GM23338 (cell line): Measurements from ENCODE around the gene EVX1. TPM values are rescaled to one million over a fixed set of nuclear protein-coding genes. Genes with fewer than 3 reads are reported as not detected.

ENCODE experiments used
- ATAC-seq: fragments of 200-7000 bp; cut with Tn5 transposase; 3 replicates; pipeline ENCODE4 v1.9.1; 2020
- DNase-seq: peaks from one replicate; pipeline ENCODE4 v3.0.0-alpha.2; 2015; ENCODE audit warnings: low spot score
- H2AFZ ChIP-seq: fragments of 200-600 bp; sonication (generic); 2 replicates; pipeline ENCODE4 v1.8.0; 2016; ENCODE audit warnings: antibody characterized with exemption, mild to moderate bottlenecking, moderate library complexity
- H3F3A ChIP-seq: fragments of 200-600 bp; sonication (generic); replicated peaks from 2 replicates; pipeline ENCODE4 v1.8.0; 2017; ENCODE audit warnings: antibody characterized with exemption, mixed run types, low read depth
- H3K27ac ChIP-seq: fragments of 200-600 bp; sonication (generic); 2 replicates; pipeline ENCODE4 v1.6.1; 2016; ENCODE audit warnings: low read depth
- H3K27me3 ChIP-seq: fragments of 200-600 bp; sonication (generic); 2 replicates; pipeline ENCODE4 v1.8.0; 2016; ENCODE audit warnings: mild to moderate bottlenecking, mixed run types, moderate library complexity; ENCODE audit not compliant: insufficient read depth
- H3K36me3 ChIP-seq: fragments of 200-600 bp; sonication (generic); 2 replicates; pipeline ENCODE4 v1.8.0; 2016; ENCODE audit warnings: mild to moderate bottlenecking; ENCODE audit not compliant: insufficient read depth
- H3K4me1 ChIP-seq: fragments of 200-600 bp; sonication (generic); 2 replicates; pipeline ENCODE4 v1.8.0; 2016; ENCODE audit warnings: mild to moderate bottlenecking, moderate library complexity; ENCODE audit not compliant: insufficient read depth
- H3K4me2 ChIP-seq: fragments of 200-600 bp; sonication (generic); 2 replicates; pipeline ENCODE4 v1.7.1; 2017; ENCODE audit warnings: mixed run types
- H3K4me3 ChIP-seq: fragments of 200-600 bp; sonication (generic); 2 replicates; pipeline ENCODE4 v1.6.1; 2016; ENCODE audit warnings: mixed run types
- H3K79me2 ChIP-seq: fragments of 200-600 bp; sonication (generic); replicated peaks from 2 replicates; pipeline ENCODE4 v1.8.0; 2017; ENCODE audit warnings: mild to moderate bottlenecking; ENCODE audit not compliant: insufficient read depth
- H3K9me2 ChIP-seq: fragments of 200-600 bp; sonication (generic); 2 replicates; pipeline ENCODE4 v1.8.0; 2017; ENCODE audit not compliant: insufficient read depth
- H4K20me1 ChIP-seq: fragments of 200-600 bp; sonication (generic); replicated peaks from 2 replicates; pipeline ENCODE4 v1.8.0; 2017; ENCODE audit warnings: mild to moderate bottlenecking; ENCODE audit not compliant: insufficient read depth
- H3K27ac Mint-ChIP-seq: 2 replicates; pipeline ENCODE4 v1.8.0; 2020; ENCODE audit warnings: inconsistent platforms, mild to moderate bottlenecking, moderate library complexity, mixed read lengths
- H3K27me3 Mint-ChIP-seq: 3 replicates; pipeline ENCODE4 v1.8.0; 2022; ENCODE audit warnings: low read depth, mild to moderate bottlenecking, moderate library complexity, mixed read lengths, inconsistent platforms; ENCODE audit not compliant: insufficient read depth, poor library complexity
- H3K36me3 Mint-ChIP-seq: 3 replicates; pipeline ENCODE4 v1.8.0; 2021; ENCODE audit warnings: low read depth, mild to moderate bottlenecking, inconsistent platforms, moderate library complexity, mixed read lengths
- H3K4me1 Mint-ChIP-seq: 3 replicates; pipeline ENCODE4 v1.8.0; 2020; ENCODE audit warnings: mild to moderate bottlenecking, inconsistent platforms, mixed read lengths
- H3K4me3 Mint-ChIP-seq: 3 replicates; pipeline ENCODE4 v1.8.0; 2021; ENCODE audit warnings: moderate library complexity, mild to moderate bottlenecking, inconsistent platforms, mixed read lengths
- H3K9me3 Mint-ChIP-seq: 3 replicates; pipeline ENCODE4 v1.8.0; 2020; ENCODE audit warnings: moderate library complexity, mild to moderate bottlenecking, inconsistent platforms, mixed read lengths
- CREB1 ChIP-seq: fragments of 250-450 bp; sonication (Bioruptor Pico); IDR thresholded peaks from 2 replicates; pipeline ENCODE4 v1.5.0; 2020; ENCODE audit warnings: low read depth, mild to moderate bottlenecking, moderate library complexity
- EZH2 ChIP-seq: fragments of 200-600 bp; sonication (generic); IDR thresholded peaks from one replicate; pipeline ENCODE4 v1.8.0; 2017; ENCODE audit warnings: antibody characterized with exemption, mild to moderate bottlenecking, low read depth; ENCODE audit not compliant: unreplicated experiment
- EZH2phosphoT487 ChIP-seq: fragments of 200-600 bp; sonication (generic); IDR thresholded peaks from one replicate; pipeline ENCODE4 v1.8.1; 2018; ENCODE audit warnings: antibody characterized with exemption; ENCODE audit not compliant: unreplicated experiment
- JUNB ChIP-seq: IDR thresholded peaks from one replicate; pipeline ENCODE4 v1.6.1; 2016; ENCODE audit warnings: antibody characterized with exemption; ENCODE audit not compliant: unreplicated experiment
- POLR2AphosphoS5 ChIP-seq: IDR thresholded peaks from 2 replicates; pipeline ENCODE4 v1.6.1; 2016; ENCODE audit warnings: antibody characterized with exemption, low read depth
- STAT1 ChIP-seq: IDR thresholded peaks from one replicate; pipeline ENCODE4 v1.6.1; 2016; ENCODE audit warnings: antibody characterized with exemption; ENCODE audit not compliant: unreplicated experiment
- ZNF114 ChIP-seq: fragments of 250-450 bp; sonication (Bioruptor Pico); IDR thresholded peaks from 2 replicates; pipeline ENCODE4 v1.5.0; 2020; ENCODE audit warnings: mild to moderate bottlenecking, moderate library complexity
- polyA plus RNA-seq: library from polyadenylated mRNA; unstranded; fragments of >200 nt; fragmentation: Nextera tagmentation; extraction: Ambion mirVana; gene quantifications from 2 replicates; pipeline ENCODE4 v1.2.1, GENCODE V29; 2016
- total RNA-seq: library from RNA; depleted of rRNA; stranded (reverse); fragments of >200 nt; shearing (Covaris generic); gene quantifications from 2 replicates; pipeline ENCODE4 v1.2.3, GENCODE V29; 2014
- TF ChIP-seq, protein P1 (sequence below): IDR thresholded peaks from 2 replicates; pipeline ENCODE4 v1.6.1; 2016; ENCODE audit warnings: antibody characterized with exemption
- TF ChIP-seq, protein P2 (sequence below), 2 experiments: fragments of 200-600 bp in 1 of 2; sonication (generic) in 1 of 2; conservative IDR thresholded peaks; 2 replicates each; pipeline versions ENCODE4 v1.5.1 to v1.6.1; 2016 to 2017; ENCODE audit warnings: antibody characterized with exemption in 2 of 2, low read depth in 2 of 2, mild to moderate bottlenecking in 2 of 2, moderate library complexity in 1 of 2
- TF ChIP-seq, protein P3 (sequence below): IDR thresholded peaks from one replicate; pipeline ENCODE4 v1.6.1; 2018; ENCODE audit warnings: antibody characterized with exemption; ENCODE audit not compliant: unreplicated experiment

EVX1 gene
- total and polyA plus RNA-seq, 2 experiments from 2014 or later, result not detected

DNA sequence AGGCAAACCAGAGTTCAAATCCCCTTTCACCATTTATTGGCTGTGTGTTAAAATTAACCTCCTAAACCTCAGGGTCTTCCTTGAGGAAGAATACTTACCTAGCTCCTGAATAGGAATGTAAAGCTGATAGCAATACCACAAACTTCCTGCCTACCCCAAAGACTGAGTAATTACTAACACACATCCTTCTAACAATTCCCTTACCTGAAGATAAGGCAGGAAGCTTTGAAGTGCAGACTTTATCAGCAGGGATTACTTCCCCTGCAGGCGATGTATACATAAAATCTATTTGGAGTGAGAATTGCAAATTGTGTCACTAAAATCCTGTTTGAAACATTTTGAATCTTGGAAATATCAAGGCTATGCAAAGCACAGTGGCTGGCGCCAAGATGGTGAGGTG, 21.2 kb downstream of the EVX1 start:
- Mint-ChIP-seq H3K27ac (no peak overlapping the region), H3K4me3 (no peak overlapping the region), H3K27me3 (peaks cover 10% of the 10 kb centered on the region), H3K4me1 (peaks cover 8% of the 10 kb centered on the region), H3K36me3 (no peaks in the 10 kb centered on the region), H3K9me3 (no peaks in the 10 kb centered on the region; the same call in 2 of the 3 replicates)
- Histone ChIP-seq H3K79me2 (no peaks in the 10 kb centered on the region), H3K9me2 (no peaks in the 10 kb centered on the region), H4K20me1 (no peaks in the 10 kb centered on the region), H3K36me3 (no peaks in the 10 kb centered on the region), H3K4me2 (no peak overlapping the region), H3K4me1 (no peaks in the 10 kb centered on the region), H2AFZ (no peak overlapping the region), H3K27me3 (peaks cover 16% of the 10 kb centered on the region; the same call in 1 of the 2 replicates), H3F3A (no peaks in the 10 kb centered on the region; the same call in 1 of the 2 replicates), H3K4me3 (no peak overlapping the region), H3K27ac (no peak overlapping the region)
- TF ChIP-seq EZH2 (no peak), POLR2AphosphoS5 (no peak), ZNF114 (CRISPR knock-in tag) (no peak), CREB1 (CRISPR knock-in tag) (no peak), STAT1 (no peak), EZH2phosphoT487 (no peak)
- TF ChIP-seq, protein P1, sequence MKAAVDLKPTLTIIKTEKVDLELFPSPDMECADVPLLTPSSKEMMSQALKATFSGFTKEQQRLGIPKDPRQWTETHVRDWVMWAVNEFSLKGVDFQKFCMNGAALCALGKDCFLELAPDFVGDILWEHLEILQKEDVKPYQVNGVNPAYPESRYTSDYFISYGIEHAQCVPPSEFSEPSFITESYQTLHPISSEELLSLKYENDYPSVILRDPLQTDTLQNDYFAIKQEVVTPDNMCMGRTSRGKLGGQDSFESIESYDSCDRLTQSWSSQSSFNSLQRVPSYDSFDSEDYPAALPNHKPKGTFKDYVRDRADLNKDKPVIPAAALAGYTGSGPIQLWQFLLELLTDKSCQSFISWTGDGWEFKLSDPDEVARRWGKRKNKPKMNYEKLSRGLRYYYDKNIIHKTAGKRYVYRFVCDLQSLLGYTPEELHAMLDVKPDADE, result no peak
- TF ChIP-seq, protein P2, sequence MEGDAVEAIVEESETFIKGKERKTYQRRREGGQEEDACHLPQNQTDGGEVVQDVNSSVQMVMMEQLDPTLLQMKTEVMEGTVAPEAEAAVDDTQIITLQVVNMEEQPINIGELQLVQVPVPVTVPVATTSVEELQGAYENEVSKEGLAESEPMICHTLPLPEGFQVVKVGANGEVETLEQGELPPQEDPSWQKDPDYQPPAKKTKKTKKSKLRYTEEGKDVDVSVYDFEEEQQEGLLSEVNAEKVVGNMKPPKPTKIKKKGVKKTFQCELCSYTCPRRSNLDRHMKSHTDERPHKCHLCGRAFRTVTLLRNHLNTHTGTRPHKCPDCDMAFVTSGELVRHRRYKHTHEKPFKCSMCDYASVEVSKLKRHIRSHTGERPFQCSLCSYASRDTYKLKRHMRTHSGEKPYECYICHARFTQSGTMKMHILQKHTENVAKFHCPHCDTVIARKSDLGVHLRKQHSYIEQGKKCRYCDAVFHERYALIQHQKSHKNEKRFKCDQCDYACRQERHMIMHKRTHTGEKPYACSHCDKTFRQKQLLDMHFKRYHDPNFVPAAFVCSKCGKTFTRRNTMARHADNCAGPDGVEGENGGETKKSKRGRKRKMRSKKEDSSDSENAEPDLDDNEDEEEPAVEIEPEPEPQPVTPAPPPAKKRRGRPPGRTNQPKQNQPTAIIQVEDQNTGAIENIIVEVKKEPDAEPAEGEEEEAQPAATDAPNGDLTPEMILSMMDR (conservative IDR thresholded peaks at IDR 0.05; ENCODE audit: low read depth in 2 of 2), result no peak
- TF ChIP-seq, protein P3, sequence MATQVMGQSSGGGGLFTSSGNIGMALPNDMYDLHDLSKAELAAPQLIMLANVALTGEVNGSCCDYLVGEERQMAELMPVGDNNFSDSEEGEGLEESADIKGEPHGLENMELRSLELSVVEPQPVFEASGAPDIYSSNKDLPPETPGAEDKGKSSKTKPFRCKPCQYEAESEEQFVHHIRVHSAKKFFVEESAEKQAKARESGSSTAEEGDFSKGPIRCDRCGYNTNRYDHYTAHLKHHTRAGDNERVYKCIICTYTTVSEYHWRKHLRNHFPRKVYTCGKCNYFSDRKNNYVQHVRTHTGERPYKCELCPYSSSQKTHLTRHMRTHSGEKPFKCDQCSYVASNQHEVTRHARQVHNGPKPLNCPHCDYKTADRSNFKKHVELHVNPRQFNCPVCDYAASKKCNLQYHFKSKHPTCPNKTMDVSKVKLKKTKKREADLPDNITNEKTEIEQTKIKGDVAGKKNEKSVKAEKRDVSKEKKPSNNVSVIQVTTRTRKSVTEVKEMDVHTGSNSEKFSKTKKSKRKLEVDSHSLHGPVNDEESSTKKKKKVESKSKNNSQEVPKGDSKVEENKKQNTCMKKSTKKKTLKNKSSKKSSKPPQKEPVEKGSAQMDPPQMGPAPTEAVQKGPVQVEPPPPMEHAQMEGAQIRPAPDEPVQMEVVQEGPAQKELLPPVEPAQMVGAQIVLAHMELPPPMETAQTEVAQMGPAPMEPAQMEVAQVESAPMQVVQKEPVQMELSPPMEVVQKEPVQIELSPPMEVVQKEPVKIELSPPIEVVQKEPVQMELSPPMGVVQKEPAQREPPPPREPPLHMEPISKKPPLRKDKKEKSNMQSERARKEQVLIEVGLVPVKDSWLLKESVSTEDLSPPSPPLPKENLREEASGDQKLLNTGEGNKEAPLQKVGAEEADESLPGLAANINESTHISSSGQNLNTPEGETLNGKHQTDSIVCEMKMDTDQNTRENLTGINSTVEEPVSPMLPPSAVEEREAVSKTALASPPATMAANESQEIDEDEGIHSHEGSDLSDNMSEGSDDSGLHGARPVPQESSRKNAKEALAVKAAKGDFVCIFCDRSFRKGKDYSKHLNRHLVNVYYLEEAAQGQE, result no peak
- ATAC-seq (no peak), DNase-seq (no peak)

DNA sequence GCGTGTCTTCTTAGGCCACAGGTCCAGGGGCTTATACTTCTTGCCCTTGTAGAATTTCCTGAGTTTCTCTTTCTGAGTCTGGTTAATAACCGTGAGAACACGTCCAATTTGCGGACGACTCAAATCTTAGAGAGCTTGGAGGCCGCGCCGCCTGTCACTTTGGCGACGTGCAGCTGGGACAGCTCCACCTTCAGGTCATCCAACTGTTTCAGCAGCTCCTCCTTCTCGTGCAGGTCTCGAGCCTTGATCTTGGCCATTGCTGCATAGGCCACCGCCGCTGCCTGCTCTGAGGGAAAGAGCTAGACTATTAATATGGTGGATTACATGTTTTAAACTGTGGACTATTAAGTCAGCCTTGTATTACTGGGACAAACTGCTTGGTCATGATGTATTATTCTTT, 26.9 kb downstream of the EVX1 start:
- no peaks in the 10 kb centered on the region for H3K27me3 ChIP-seq
- H3K4me2 ChIP-seq, result no peak overlapping the region
- H3K4me1 ChIP-seq, result no peaks in the 10 kb centered on the region
- Mint-ChIP-seq H3K4me3 (no peak overlapping the region), H3K4me1 (peaks cover 4% of the 10 kb centered on the region; the same call in 2 of the 3 replicates), H3K27me3 (peaks cover 8% of the 10 kb centered on the region), H3K9me3 (peaks cover 21% of the 10 kb centered on the region), H3K27ac (no peak overlapping the region), H3K36me3 (peaks cover 12% of the 10 kb centered on the region)
- no peaks in the 10 kb centered on the region for H4K20me1 ChIP-seq
- no peaks in the 10 kb centered on the region for H3K79me2 ChIP-seq
- H3K27ac ChIP-seq, result no peak overlapping the region
- DNase-seq (peak; percentile 64), ATAC-seq (peak; percentile 70; the same call in 2 of the 3 replicates)
- H3K36me3 ChIP-seq, result 0 out of 2 replicates have a peak, but pooled peaks cover 5% of the 10 kb centered on the region
- no peaks in the 10 kb centered on the region for H3F3A ChIP-seq
- no peak overlapping the region for H3K4me3 ChIP-seq
- peak overlapping the region; percentile 73; the same call in 1 of the 2 replicates for H2AFZ ChIP-seq
- no peaks in the 10 kb centered on the region for H3K9me2 ChIP-seq
- no peak for TF ChIP-seq JUNB
- TF ChIP-seq, protein P2 (conservative IDR thresholded peaks at IDR 0.05; ENCODE audit: low read depth in 2 of 2), result peak; percentile 50 to 71
